Astrocyte of the spinal cord (primary cell): ENCODE measurements around the gene VWA3B.
"Not testable (repeated sequence)": the region's sequence is repeated elsewhere in the genome, so short reads cannot be mapped to it uniquely, and the experiment has no call there.

Experiments
- DNase-seq: peaks from one replicate; pipeline ENCODE4 v3.0.0; 2011; ENCODE audit warnings: low read depth, low spot score
- H3K4me3 ChIP-seq: 2 replicates; pipeline ENCODE4 v1.5.1; 2011; ENCODE audit warnings: low read depth, mild to moderate bottlenecking, low read length, moderate library complexity
- in situ Hi-C: cut with HindIII; loops from 2 replicates; pipeline ENCODE4 v1.10.0; 2017; ENCODE audit warnings: low sequenced_read_pairs
- TF ChIP-seq, protein P1 (sequence below): IDR thresholded peaks from 2 replicates; pipeline ENCODE4 v1.5.1; 2012; ENCODE audit warnings: low read depth, mild to moderate bottlenecking, low read length, inconsistent platforms

VWA3B gene

GRCh38 chr2:98127229-98127989 lies 40.4 kb downstream of the VWA3B start:
- no peak overlapping the region for H3K4me3 ChIP-seq
- DNase-seq, result no peak
- TF ChIP-seq, protein P1, sequence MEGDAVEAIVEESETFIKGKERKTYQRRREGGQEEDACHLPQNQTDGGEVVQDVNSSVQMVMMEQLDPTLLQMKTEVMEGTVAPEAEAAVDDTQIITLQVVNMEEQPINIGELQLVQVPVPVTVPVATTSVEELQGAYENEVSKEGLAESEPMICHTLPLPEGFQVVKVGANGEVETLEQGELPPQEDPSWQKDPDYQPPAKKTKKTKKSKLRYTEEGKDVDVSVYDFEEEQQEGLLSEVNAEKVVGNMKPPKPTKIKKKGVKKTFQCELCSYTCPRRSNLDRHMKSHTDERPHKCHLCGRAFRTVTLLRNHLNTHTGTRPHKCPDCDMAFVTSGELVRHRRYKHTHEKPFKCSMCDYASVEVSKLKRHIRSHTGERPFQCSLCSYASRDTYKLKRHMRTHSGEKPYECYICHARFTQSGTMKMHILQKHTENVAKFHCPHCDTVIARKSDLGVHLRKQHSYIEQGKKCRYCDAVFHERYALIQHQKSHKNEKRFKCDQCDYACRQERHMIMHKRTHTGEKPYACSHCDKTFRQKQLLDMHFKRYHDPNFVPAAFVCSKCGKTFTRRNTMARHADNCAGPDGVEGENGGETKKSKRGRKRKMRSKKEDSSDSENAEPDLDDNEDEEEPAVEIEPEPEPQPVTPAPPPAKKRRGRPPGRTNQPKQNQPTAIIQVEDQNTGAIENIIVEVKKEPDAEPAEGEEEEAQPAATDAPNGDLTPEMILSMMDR, result no peak
- in situ Hi-C loops, result no loop called here

GRCh38 chr2:98128556-98129109 lies 41.7 kb downstream of the VWA3B start:
- TF ChIP-seq, protein P1, result no peak
- in situ Hi-C loops, result no loop called here
- H3K4me3 ChIP-seq, result no peak overlapping the region
- no peak for DNase-seq

- in situ Hi-C loops, H3K4me3 ChIP-seq, DNase-seq: not testable (repeated sequence)
Observed at GRCh38 chr2:98130073-98130472, 43.1 kb downstream of the VWA3B start.

- TF ChIP-seq, protein P1, result no peak
- in situ Hi-C loops, result no loop called here
- peak; percentile 51 for DNase-seq
- no peak overlapping the region for H3K4me3 ChIP-seq
Observed at GRCh38 chr2:98134172-98135005, 47.4 kb downstream of the VWA3B start.

DNA sequence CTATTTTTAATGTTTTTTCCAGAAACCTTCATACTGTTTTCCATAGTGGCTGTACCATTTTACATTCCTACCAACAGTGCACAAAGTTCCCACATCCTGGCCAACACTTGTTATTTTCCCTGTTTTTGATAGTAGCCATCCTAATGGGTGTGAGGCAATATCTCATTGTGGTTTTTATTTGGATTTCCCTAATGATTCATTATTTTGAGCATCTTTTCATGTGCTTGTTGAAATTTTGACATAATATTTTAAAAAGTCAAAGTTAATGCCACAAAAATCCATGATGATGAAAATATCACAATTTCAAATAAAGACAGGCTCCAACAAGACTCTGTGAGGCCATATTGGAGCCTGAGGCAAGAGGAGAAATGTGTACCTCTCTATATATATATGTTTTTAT lies 50.2 kb downstream of the VWA3B start:
- TF ChIP-seq, protein P1, result no peak
- DNase-seq, result no peak
- no peak overlapping the region for H3K4me3 ChIP-seq
- in situ Hi-C loops, result no loop called here

- in situ Hi-C loops, DNase-seq, H3K4me3 ChIP-seq: not testable (repeated sequence)
Observed at GRCh38 chr2:98138978-98139377, 52.0 kb downstream of the VWA3B start.

- in situ Hi-C loops, result no loop called here
- TF ChIP-seq, protein P1, result no peak
- no peak overlapping the region for H3K4me3 ChIP-seq
- no peak for DNase-seq
Observed at GRCh38 chr2:98140210-98140609, 53.2 kb downstream of the VWA3B start.
